Right atrium auricular region (tissue), 2 donors: ENCODE results near the gene TP53I11. TPM values are rescaled to one million over a fixed set of nuclear protein-coding genes. Genes with fewer than 3 reads are reported as not detected.

Experiments used
- DNase-seq: peaks from one replicate; pipeline ENCODE4 v3.0.0-alpha.2; 2019; ENCODE audit warnings: low spot score
- H3K27ac ChIP-seq, 2 donors: fragments of 200-600 bp; sonication (generic); 1 replicate in 1 of 2; 2 replicates in 1 of 2; pipeline ENCODE4 v1.5.1; 2016 to 2019
- H3K27me3 ChIP-seq, 2 donors: fragments of 200-600 bp; sonication (generic); one replicate each; pipeline versions ENCODE4 v1.5.1 to v1.6.0; 2017 to 2019
- H3K36me3 ChIP-seq: fragments of 200-600 bp; sonication (generic); one replicate; pipeline ENCODE4 v1.5.1; 2016
- H3K4me1 ChIP-seq, 2 donors: fragments of 200-600 bp; sonication (generic); one replicate each; pipeline versions ENCODE4 v1.5.1 to v1.6.0; 2017 to 2019
- H3K4me3 ChIP-seq, 2 donors: fragments of 200-600 bp; sonication (generic); 1 replicate in 1 of 2; 2 replicates in 1 of 2; pipeline ENCODE4 v1.5.1; 2017 to 2019; ENCODE audit warnings: mild to moderate bottlenecking in 1 of 2, moderate library complexity in 1 of 2
- H3K9me3 ChIP-seq, 2 donors: fragments of 200-600 bp; sonication (generic); one replicate each; pipeline ENCODE4 v1.5.1; 2019
- total RNA-seq, 2 donors: library from RNA; depleted of rRNA; stranded (reverse); fragments of >200 nt; gene quantifications; one replicate each; pipeline ENCODE4 v1.1.0, GENCODE V29; 2016
- TF ChIP-seq, protein P1 (sequence below), 2 donors: fragments of 200-600 bp; sonication (generic); IDR thresholded peaks; one replicate each; pipeline ENCODE4 v1.5.1; 2019; ENCODE audit warnings: antibody characterized with exemption in 2 of 2

Gene TP53I11
- total RNA-seq, 2 donors from 2014 or later: 46.7 to 89.0 TPM

GRCh38 chr11:44944853-44945235 is 5.8 kb downstream of the TP53I11 start:
- H3K27ac ChIP-seq: no peak overlapping the region
- peaks cover 0 to 77% of the 10 kb centered on the region in 2 donors for H3K4me1 ChIP-seq
- H3K9me3 ChIP-seq: no peaks in the 10 kb centered on the region
- H3K27me3 ChIP-seq: no peaks in the 10 kb centered on the region
- no peaks in the 10 kb centered on the region for H3K36me3 ChIP-seq
- H3K4me3 ChIP-seq: no peak overlapping the region
- TF ChIP-seq, protein P1, sequence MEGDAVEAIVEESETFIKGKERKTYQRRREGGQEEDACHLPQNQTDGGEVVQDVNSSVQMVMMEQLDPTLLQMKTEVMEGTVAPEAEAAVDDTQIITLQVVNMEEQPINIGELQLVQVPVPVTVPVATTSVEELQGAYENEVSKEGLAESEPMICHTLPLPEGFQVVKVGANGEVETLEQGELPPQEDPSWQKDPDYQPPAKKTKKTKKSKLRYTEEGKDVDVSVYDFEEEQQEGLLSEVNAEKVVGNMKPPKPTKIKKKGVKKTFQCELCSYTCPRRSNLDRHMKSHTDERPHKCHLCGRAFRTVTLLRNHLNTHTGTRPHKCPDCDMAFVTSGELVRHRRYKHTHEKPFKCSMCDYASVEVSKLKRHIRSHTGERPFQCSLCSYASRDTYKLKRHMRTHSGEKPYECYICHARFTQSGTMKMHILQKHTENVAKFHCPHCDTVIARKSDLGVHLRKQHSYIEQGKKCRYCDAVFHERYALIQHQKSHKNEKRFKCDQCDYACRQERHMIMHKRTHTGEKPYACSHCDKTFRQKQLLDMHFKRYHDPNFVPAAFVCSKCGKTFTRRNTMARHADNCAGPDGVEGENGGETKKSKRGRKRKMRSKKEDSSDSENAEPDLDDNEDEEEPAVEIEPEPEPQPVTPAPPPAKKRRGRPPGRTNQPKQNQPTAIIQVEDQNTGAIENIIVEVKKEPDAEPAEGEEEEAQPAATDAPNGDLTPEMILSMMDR (IDR thresholded peaks at IDR 0.05): no peak
- DNase-seq: no peak

GRCh38 chr11:44944181-44944852 is 6.4 kb downstream of the TP53I11 start:
- TF ChIP-seq, protein P1 (IDR thresholded peaks at IDR 0.05): no peak
- H3K4me1 ChIP-seq: peaks cover 0 to 78% of the 10 kb centered on the region in 2 donors
- H3K9me3 ChIP-seq: no peaks in the 10 kb centered on the region
- no peak for DNase-seq
- H3K27me3 ChIP-seq: no peaks in the 10 kb centered on the region
- no peak overlapping the region for H3K4me3 ChIP-seq
- no peak overlapping the region for H3K27ac ChIP-seq
- H3K36me3 ChIP-seq: no peaks in the 10 kb centered on the region

- Histone ChIP-seq H3K27me3 (no peaks in the 10 kb centered on the region), H3K4me1 (peaks cover 0 to 78% of the 10 kb centered on the region in 2 donors), H3K4me3 (no peak overlapping the region), H3K27ac (no peak overlapping the region), H3K36me3 (no peaks in the 10 kb centered on the region), H3K9me3 (no peaks in the 10 kb centered on the region)
- TF ChIP-seq, protein P1 (IDR thresholded peaks at IDR 0.05): no peak
- DNase-seq: no peak
Observed at GRCh38 chr11:44943696-44944095, 7.0 kb downstream of the TP53I11 start.

DNA sequence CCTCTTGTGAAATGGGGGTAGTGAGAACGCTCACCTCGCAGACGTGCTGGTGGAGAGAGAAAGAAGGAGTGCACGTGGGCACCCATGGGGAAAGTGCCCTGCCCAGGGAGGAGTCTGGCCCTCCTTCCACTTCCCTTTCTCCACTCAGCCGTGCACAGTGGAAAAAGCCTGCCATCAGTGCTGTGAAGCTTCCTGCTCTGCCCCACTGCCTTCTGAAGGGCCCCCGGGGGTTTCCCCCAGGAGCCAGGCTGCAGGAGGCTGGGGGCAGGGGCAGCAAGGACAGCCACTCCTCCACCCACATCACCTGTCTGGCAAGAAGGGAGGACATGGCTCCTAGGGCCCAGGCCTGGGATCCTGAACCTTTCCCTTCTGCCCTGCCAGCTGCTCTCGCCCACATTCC is 7.6 kb downstream of the TP53I11 start:
- H3K27ac ChIP-seq: no peak overlapping the region
- DNase-seq: no peak
- no peak overlapping the region for H3K4me3 ChIP-seq
- H3K4me1 ChIP-seq: peaks cover 0 to 81% of the 10 kb centered on the region in 2 donors
- H3K36me3 ChIP-seq: no peaks in the 10 kb centered on the region
- H3K9me3 ChIP-seq: no peaks in the 10 kb centered on the region
- H3K27me3 ChIP-seq: no peaks in the 10 kb centered on the region
- TF ChIP-seq, protein P1 (IDR thresholded peaks at IDR 0.05): no peak

DNA sequence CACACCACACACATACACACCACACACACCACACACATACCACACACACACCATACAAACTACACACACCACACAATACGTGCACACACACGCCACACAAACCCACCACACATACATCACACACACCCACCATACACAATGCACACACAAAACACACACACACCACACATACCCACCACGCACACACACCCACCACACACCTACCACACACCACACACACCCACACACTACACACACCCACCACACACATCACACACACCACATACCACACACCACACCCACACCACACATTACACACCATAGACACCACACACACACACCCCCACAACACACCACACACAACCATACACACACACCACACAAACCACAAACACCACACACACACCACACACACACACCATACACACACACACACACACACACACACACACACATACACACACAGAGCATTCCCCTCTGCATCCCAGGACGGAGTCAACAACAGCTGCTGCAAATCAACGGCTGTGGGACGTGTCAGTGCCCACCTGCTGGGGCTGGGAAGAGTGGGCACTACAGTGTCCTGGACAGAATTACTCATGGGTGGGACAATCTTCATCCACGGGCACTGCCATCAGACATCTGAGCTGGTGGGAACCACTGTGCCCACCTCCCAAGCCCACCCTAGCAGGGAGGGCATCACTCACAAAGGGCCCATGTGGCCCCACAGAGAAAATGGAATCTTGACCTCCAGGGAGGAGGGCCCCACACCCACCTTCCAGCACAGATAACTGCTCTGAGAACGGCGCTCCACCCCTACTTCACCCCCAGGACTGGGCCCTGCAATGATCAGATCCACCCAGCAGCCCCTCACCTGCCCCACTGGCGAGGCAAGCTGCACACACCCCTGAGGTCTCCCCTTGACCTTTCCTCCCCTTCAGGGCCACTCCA is 8.4 kb downstream of the TP53I11 start:
- Histone ChIP-seq H3K9me3 (no peaks in the 10 kb centered on the region), H3K4me1 (peaks cover 0 to 73% of the 10 kb centered on the region in 2 donors), H3K27ac (no peak overlapping the region), H3K27me3 (no peaks in the 10 kb centered on the region), H3K4me3 (no peak overlapping the region), H3K36me3 (no peaks in the 10 kb centered on the region)
- TF ChIP-seq, protein P1 (IDR thresholded peaks at IDR 0.05): no peak
- DNase-seq: no peak
